ENCODE results near the gene MPZL2.

- TF ChIP-seq CTCF (IDR thresholded peaks at IDR 0.05; ENCODE audit: borderline replicate concordance, extremely low read depth, low read length, poor library complexity, severe bottlenecking) = no peak
- no peak for TF ChIP-seq EZH2 (IDR thresholded peaks at IDR 0.05; ENCODE audit: borderline replicate concordance, low read depth, low read length, severe bottlenecking)
Observed at GRCh38 chr11:118219732-118220131, 44.4 kb downstream of the MPZL2 start.

All from DND-41 (cell line).